Measurements from ENCODE around the gene PSMD1.
"Not testable (repeated sequence)": the region's sequence is repeated elsewhere in the genome, so short reads cannot be mapped to it uniquely, and the experiment has no call there.

PSMD1 gene

GRCh38 chr2:231188506-231189170, 132.0 kb downstream of the PSMD1 start:
- no peak for DNase-seq

- no peak for DNase-seq
Measured at GRCh38 chr2:231189171-231189530, 132.5 kb downstream of the PSMD1 start.

- no peak for DNase-seq
Measured at GRCh38 chr2:231189571-231190495, 133.2 kb downstream of the PSMD1 start.

GRCh38 chr2:231190531-231191197, 134.0 kb downstream of the PSMD1 start:
- DNase-seq, result no peak

- no peak for DNase-seq
Measured at GRCh38 chr2:231191896-231192872, 135.5 kb downstream of the PSMD1 start.

- no peak for DNase-seq
Measured at GRCh38 chr2:231193216-231193615, 136.5 kb downstream of the PSMD1 start.

- no peak for DNase-seq
Measured at GRCh38 chr2:231196592-231196991, 139.9 kb downstream of the PSMD1 start.

GRCh38 chr2:231197196-231197595, 140.5 kb downstream of the PSMD1 start:
- DNase-seq, result not testable (repeated sequence)

- no peak for DNase-seq
Measured at GRCh38 chr2:231197706-231198290, 141.1 kb downstream of the PSMD1 start.

GRCh38 chr2:231198291-231199173, 141.9 kb downstream of the PSMD1 start, which contains the start of gene ARMC9:
Gene ARMC9, plus strand, starts transcription at chr2:231198631. Its CDS starts 7,608 bp downstream, at chr2:231206239.
- peak; percentile 38 for DNase-seq

- DNase-seq, result no peak
Measured at GRCh38 chr2:231199219-231199618, 142.6 kb downstream of the PSMD1 start.

GRCh38 chr2:231200805-231201474, 144.3 kb downstream of the PSMD1 start:
- no peak for DNase-seq

- no peak for DNase-seq
Measured at GRCh38 chr2:231201475-231201814, 144.8 kb downstream of the PSMD1 start.

- DNase-seq, result no peak
Measured at GRCh38 chr2:231203087-231203486, 146.4 kb downstream of the PSMD1 start.

GRCh38 chr2:231204146-231204545, 147.5 kb downstream of the PSMD1 start:
- no peak for DNase-seq

GRCh38 chr2:231204581-231204980, 147.9 kb downstream of the PSMD1 start:
- no peak for DNase-seq

GRCh38 chr2:231207734-231208133, 151.1 kb downstream of the PSMD1 start:
- no peak for DNase-seq

GRCh38 chr2:231210782-231211181, 154.1 kb downstream of the PSMD1 start:
- no peak for DNase-seq

- no peak for DNase-seq
Measured at GRCh38 chr2:231211486-231211885, 154.8 kb downstream of the PSMD1 start.

GRCh38 chr2:231212329-231212845, 155.7 kb downstream of the PSMD1 start:
- DNase-seq, result no peak
